Peyer's patch (tissue), 4 donors: ENCODE measurements around the gene SLC1A1.

ENCODE experiments used
- POLR2A ChIP-seq, 2 donors: fragments of 450-650 bp; IDR thresholded peaks; one replicate each; pipeline ENCODE4 v1.5.1; 2017; ENCODE audit warnings: antibody characterized with exemption in 2 of 2, mild to moderate bottlenecking in 2 of 2, moderate library complexity in 2 of 2
- TF ChIP-seq, protein P1 (sequence below), 6 experiments: fragments of 450-650 bp in 4 of 6; fragments of 200-600 bp in 2 of 6; sonication (generic) in 1 of 6; IDR thresholded peaks; one replicate each; pipeline ENCODE4 v1.5.1; 2017 to 2019; ENCODE audit warnings: antibody characterized with exemption in 6 of 6, mild to moderate bottlenecking in 3 of 6, moderate library complexity in 1 of 6

DNA sequence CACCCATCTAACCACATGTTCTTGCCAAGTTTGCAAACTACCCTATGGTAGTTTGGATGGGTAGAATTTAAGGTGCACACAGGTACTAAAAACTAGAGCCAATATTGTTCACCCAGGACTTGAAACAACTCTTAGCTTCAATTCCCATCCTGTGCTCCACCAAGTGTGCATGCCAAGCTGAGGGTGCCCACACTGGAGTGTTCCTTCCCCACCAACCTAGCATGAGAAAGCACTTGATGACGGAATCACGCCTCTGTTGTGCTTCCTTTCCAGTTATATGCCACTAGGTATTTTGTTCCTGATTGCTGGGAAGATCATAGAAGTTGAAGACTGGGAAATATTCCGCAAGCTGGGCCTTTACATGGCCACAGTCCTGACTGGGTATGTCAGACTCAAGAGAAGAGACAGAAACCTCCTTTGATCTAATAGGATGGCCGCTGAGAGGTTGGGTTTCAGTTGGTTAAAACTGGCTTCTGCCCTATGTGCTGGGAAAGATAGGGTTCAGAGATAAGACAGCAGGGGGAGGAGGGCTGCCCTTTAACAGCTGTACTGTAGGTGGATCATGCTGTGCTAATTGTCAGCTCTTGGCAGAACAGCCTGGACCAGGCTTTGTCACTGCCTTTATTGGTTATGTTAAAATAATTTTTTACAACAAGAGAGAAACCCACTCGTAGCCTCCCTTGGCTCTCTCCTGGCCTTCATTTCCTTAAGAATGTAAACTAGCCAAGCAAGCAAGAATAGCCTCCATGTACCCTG, 83.5 kb downstream of the SLC1A1 start:
- TF ChIP-seq, protein P1, sequence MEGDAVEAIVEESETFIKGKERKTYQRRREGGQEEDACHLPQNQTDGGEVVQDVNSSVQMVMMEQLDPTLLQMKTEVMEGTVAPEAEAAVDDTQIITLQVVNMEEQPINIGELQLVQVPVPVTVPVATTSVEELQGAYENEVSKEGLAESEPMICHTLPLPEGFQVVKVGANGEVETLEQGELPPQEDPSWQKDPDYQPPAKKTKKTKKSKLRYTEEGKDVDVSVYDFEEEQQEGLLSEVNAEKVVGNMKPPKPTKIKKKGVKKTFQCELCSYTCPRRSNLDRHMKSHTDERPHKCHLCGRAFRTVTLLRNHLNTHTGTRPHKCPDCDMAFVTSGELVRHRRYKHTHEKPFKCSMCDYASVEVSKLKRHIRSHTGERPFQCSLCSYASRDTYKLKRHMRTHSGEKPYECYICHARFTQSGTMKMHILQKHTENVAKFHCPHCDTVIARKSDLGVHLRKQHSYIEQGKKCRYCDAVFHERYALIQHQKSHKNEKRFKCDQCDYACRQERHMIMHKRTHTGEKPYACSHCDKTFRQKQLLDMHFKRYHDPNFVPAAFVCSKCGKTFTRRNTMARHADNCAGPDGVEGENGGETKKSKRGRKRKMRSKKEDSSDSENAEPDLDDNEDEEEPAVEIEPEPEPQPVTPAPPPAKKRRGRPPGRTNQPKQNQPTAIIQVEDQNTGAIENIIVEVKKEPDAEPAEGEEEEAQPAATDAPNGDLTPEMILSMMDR (IDR thresholded peaks at IDR 0.05), result no peak
- TF ChIP-seq POLR2A (IDR thresholded peaks at IDR 0.05), result no peak
